Gastrocnemius medialis (tissue), 4 donors: ENCODE results near the gene MCF2L. TPM values are rescaled to one million over a fixed set of nuclear protein-coding genes. Genes with fewer than 3 reads are reported as not detected.

ENCODE experiments used
- ATAC-seq, 2 donors: fragments of 150-250 bp; one replicate each; pipeline ENCODE4 v1.9.1; 2016
- DNase-seq, 2 donors: peaks; one replicate each; pipeline ENCODE4 v3.0.0-alpha.2; 2019
- H3K27ac ChIP-seq, 4 donors: fragments of 200-600 bp; sonication (generic); 1 replicate in 1 of 4; 2 replicates in 3 of 4; pipeline ENCODE4 v1.5.1; 2016 to 2018; ENCODE audit warnings: mild to moderate bottlenecking in 2 of 4, moderate library complexity in 1 of 4
- H3K27me3 ChIP-seq, 3 donors: fragments of 200-600 bp; sonication (generic) in 2 of 3; 1 replicate in 1 of 3; 2 replicates in 2 of 3; pipeline versions ENCODE4 v1.5.1 to v1.6.0; 2016 to 2019; ENCODE audit warnings: mild to moderate bottlenecking in 1 of 3, moderate library complexity in 1 of 3
- H3K36me3 ChIP-seq, 2 donors: fragments of 200-600 bp; sonication (generic) in 1 of 2; one replicate each; pipeline ENCODE4 v1.5.1; 2017 to 2018
- H3K4me1 ChIP-seq, 2 donors: fragments of 200-600 bp; sonication (generic) in 1 of 2; one replicate each; pipeline ENCODE4 v1.5.1; 2016 to 2017; ENCODE audit warnings: mild to moderate bottlenecking in 2 of 2
- H3K4me3 ChIP-seq, 4 donors: fragments of 200-600 bp; sonication (generic) in 3 of 4; 1 replicate in 1 of 4; 2 replicates in 3 of 4; pipeline ENCODE4 v1.5.1; 2016 to 2019; ENCODE audit warnings: mild to moderate bottlenecking in 2 of 4
- H3K9me3 ChIP-seq, 3 donors: fragments of 200-600 bp; sonication (generic) in 2 of 3; 1 replicate in 1 of 3; 2 replicates in 2 of 3; pipeline ENCODE4 v1.5.1; 2016 to 2019
- CTCF ChIP-seq, 5 experiments: fragments of 450-650 bp in 3 of 5; fragments of 200-600 bp in 2 of 5; sonication (generic) in 2 of 5; IDR thresholded peaks in 4 of 5; conservative IDR thresholded peaks in 1 of 5; 1 replicate in 4 of 5; 2 replicates in 1 of 5; pipeline ENCODE4 v1.5.1; 2016 to 2019; ENCODE audit warnings: antibody characterized with exemption in 5 of 5, mild to moderate bottlenecking in 3 of 5, moderate library complexity in 3 of 5
- POLR2A ChIP-seq, 2 donors: fragments of 450-650 bp; IDR thresholded peaks; one replicate each; pipeline ENCODE4 v1.6.1; 2017; ENCODE audit warnings: antibody characterized with exemption in 2 of 2, mild to moderate bottlenecking in 2 of 2, moderate library complexity in 2 of 2
- in situ Hi-C, 4 donors: fragments of 200-750 bp; cut with MboI; loops; one replicate each; pipeline versions ENCODE4 v1.15.0 to v1.8.0; 2017; ENCODE audit warnings: low sequenced_read_pairs in 4 of 4
- intact Hi-C: fragments of 100-400 bp; cut with DNase I; formaldehyde crosslinking; loops from one replicate; pipeline ENCODE4 v1.15.1; 2023; ENCODE audit warnings: low total_unique reads
- total RNA-seq, 4 donors: library from RNA; depleted of rRNA; stranded (reverse); fragments of >200 nt; gene quantifications; one replicate each; pipeline versions ENCODE4 v1.1.0 to v1.2.3, GENCODE V29; 2016

MCF2L gene
- total RNA-seq, 4 donors from 2014 or later: 16.1 to 21.2 (median 19.4) TPM

- DNase-seq: no peak
Observed at GRCh38 chr13:112972867-112973576, 4.0 kb downstream of the MCF2L start.

DNA sequence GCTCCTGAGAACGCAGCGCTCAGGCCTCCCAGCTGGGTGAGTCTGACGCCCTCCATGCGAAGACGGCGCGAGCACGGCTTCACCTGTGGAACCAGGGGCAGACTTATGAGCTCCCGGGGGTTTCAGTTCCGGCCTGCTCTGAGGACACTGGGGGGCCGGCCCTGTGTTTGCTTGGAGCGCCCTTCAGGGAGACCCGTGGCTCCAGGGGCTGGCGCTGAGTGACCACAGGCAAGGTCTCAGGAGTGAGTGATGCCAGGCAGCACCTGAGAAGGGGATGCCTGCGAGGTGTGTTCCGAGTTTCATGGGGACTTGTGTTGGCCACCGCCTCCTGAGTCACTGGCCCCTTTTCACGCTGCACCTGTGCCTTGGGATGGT lies 4.5 kb downstream of the MCF2L start:
- DNase-seq: peak in 1 of 2 donors; percentile 8
- in situ Hi-C loops: no loop called here

More at GRCh38 chr13:112972867-112973576, 4.0 kb downstream of the MCF2L start:
- Histone ChIP-seq H3K4me3 (no peak overlapping the region), H3K27me3 (peaks cover 37 to 55% (median 43%) of the 10 kb centered on the region in 3 donors), H3K27ac (no peak overlapping the region), H3K36me3 (no peaks in the 10 kb centered on the region), H3K4me1 (peaks cover 0 to 4% of the 10 kb centered on the region in 2 donors), H3K9me3 (no peaks in the 10 kb centered on the region)
- ATAC-seq: no peak
- in situ Hi-C loops (no loop called here), intact Hi-C loops (no loop called here)
- TF ChIP-seq POLR2A (IDR thresholded peaks at IDR 0.05): no peak
- no peak for TF ChIP-seq CTCF (IDR thresholded peaks at IDR 0.05 in 4 of 5, conservative IDR thresholded peaks at IDR 0.05 in 1 of 5)

GRCh38 chr13:112974125-112974524 lies 5.1 kb downstream of the MCF2L start:
- Histone ChIP-seq H3K27ac (no peak overlapping the region), H3K4me3 (no peak overlapping the region), H3K27me3 (peaks cover 27 to 48% (median 33%) of the 10 kb centered on the region in 3 donors), H3K9me3 (no peaks in the 10 kb centered on the region), H3K4me1 (no peaks in the 10 kb centered on the region), H3K36me3 (no peaks in the 10 kb centered on the region)
- DNase-seq (peak in 1 of 2 donors; percentile 5), ATAC-seq (no peak)
- TF ChIP-seq POLR2A (IDR thresholded peaks at IDR 0.05) (no peak), CTCF (IDR thresholded peaks at IDR 0.05 in 4 of 5, conservative IDR thresholded peaks at IDR 0.05 in 1 of 5) (no peak)
- in situ Hi-C loops: no loop called here
- intact Hi-C loops: no loop called here

More for the DNA sequence above, 4.5 kb downstream of the MCF2L start:
- intact Hi-C loops: no loop called here
- H3K27me3 ChIP-seq: peaks cover 31 to 50% (median 37%) of the 10 kb centered on the region in 3 donors
- H3K4me1 ChIP-seq: peaks cover 0 to 1% of the 10 kb centered on the region in 2 donors
- no peak for ATAC-seq
- TF ChIP-seq POLR2A (IDR thresholded peaks at IDR 0.05): no peak
- no peak for TF ChIP-seq CTCF (IDR thresholded peaks at IDR 0.05 in 4 of 5, conservative IDR thresholded peaks at IDR 0.05 in 1 of 5)
- no peak overlapping the region for H3K4me3 ChIP-seq
- no peaks in the 10 kb centered on the region for H3K36me3 ChIP-seq
- H3K27ac ChIP-seq: no peak overlapping the region
- H3K9me3 ChIP-seq: no peaks in the 10 kb centered on the region

DNA sequence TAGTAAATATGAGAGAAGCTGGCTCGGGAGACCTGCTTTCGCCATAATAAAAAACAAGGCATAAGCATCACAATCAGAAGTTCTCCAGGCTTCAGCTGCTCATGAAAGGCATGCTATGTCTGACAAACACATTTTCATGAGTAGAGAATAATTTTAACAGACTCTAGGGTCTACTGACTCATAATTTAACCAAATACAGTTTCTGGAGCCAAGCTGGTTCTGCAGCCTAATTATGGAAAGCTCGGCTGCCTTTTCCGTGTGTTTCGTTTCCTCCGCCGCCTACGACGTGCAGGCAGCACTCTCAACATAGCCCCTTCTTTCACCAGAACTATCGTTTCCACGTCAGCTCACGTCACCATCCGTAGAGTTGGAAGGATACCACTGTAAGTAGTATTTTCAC lies 5.7 kb downstream of the MCF2L start:
- no peak for ATAC-seq
- Histone ChIP-seq H3K4me1 (no peaks in the 10 kb centered on the region), H3K36me3 (no peaks in the 10 kb centered on the region), H3K9me3 (no peaks in the 10 kb centered on the region), H3K4me3 (no peak overlapping the region), H3K27ac (no peak overlapping the region), H3K27me3 (peaks cover 21 to 42% (median 27%) of the 10 kb centered on the region in 3 donors)
- DNase-seq: no peak
- TF ChIP-seq POLR2A (IDR thresholded peaks at IDR 0.05) (no peak), CTCF (IDR thresholded peaks at IDR 0.05 in 4 of 5, conservative IDR thresholded peaks at IDR 0.05 in 1 of 5) (no peak)
- in situ Hi-C loops: no loop called here
- intact Hi-C loops: no loop called here
